NCI-H146 (cell line): Measurements from ENCODE around the gene TINAGL1.

ENCODE experiments used
- DNase-seq: peaks from one replicate; lab custom pipeline; 2025; lab: John Stamatoyannopoulos, UW

TINAGL1 gene

GRCh38 chr1:31607360-31607759, 31.0 kb downstream of the TINAGL1 start:
- no peak for DNase-seq

DNA sequence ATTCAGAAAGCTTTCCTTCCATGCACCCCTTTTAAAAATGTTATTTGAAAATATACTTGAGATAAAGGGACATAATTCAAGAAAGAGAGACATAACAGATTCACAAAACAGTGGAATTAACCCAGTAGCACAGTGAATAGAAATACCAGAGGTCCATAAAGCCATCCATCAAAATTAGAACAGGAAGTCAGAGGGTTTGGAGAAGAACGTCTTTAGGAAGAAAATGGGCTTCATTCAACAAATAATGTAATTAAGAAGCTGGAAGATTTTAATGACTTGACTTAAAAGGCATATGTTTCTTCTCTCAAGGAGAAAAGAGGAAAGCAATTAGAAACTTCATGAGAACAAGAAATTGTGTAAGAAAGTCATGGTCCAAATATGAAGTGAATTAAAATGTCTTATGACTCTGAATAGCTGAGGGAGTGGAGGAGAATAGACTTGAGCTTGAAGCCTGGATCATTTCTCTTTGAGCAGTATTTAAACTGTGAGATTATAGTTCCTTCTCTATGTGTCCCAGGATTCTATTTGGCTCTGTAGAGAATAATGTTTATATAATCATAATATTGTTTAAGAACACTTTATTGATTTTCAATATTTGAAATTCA, 33.3 kb downstream of the TINAGL1 start:
- no peak for DNase-seq

GRCh38 chr1:31614414-31615005, 38.2 kb downstream of the TINAGL1 start:
- no peak for DNase-seq

DNA sequence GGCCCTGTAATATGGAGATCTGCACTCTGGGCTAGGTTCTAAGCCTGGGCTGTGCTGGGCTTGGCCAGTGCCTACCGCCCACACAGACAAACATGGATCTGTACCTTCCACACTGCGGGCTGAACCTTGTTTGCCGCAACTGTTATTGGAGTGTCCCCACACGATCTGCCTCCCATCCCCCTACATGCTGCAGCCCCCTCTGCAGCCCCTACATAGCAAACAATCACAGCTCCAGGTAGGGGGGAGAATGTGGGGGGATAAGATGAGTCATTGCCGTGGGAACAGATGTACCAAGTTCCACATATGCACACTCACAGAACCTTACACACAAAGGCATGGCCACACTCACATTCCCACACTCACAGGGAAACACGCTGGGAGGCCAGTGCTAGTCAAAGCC, 39.1 kb downstream of the TINAGL1 start:
- DNase-seq = no peak

GRCh38 chr1:31615939-31616338, 39.6 kb downstream of the TINAGL1 start:
- DNase-seq = no peak

DNA sequence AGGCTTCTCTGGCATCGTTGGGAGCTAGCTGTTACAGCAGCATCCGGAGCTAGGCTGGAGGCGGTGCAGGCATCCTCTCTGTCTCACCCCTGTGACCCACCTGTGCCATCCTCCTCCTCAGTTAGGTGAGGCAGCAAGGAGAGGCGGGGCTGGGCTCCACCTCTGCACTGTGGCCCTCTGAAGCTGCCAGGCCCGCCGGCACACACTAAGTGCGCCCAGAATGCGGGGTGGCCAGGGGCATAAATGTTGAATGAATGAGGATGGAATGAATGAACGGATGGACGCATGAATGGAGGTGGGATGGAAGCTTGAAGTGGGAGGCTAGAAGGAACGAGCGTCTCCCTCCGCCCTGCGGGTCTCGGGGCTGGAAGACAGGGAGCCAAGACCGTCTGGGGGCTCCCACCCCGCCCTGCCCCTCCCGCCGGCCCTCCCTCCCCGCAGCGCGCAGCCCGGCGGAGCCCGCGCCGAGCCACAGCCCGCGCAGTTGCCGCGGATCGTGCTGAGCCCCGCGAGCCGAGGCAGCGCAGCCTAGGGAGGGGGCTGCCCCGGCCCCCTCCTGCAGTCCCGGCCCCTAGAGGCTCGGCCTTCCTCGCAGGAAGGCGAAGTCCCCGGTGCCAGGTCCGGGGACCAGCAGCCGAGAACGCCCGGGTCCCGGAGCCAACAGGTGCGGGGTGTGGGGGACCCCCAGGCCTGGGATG, 41.1 kb downstream of the TINAGL1 start, which contains the start of gene HCRTR1:
TSS of gene HCRTR1 (plus strand) at position 472 of the 698 bp plus-strand sequence. CDS start 1,504 bp downstream, outside the sequence.
- no peak for DNase-seq

GRCh38 chr1:31617916-31618746, 41.8 kb downstream of the TINAGL1 start:
- peak; percentile 43 for DNase-seq

GRCh38 chr1:31618916-31619846, 42.9 kb downstream of the TINAGL1 start:
- no peak for DNase-seq

- no peak for DNase-seq
Measured at GRCh38 chr1:31620631-31621497, 44.5 kb downstream of the TINAGL1 start.

DNA sequence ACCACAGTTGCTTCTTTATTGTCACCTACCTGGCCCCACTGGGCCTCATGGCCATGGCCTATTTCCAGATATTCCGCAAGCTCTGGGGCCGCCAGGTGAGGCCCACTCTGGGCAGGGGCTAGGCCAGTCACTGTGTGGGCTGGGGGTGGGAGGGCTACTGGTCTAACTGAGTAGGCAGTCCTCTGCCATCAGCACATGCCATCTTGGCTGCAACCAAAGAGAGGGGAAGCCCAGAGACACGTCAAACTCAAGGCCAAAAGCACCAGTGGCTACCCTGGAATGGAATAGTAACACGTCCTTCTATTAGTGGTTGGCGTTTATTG, 45.1 kb downstream of the TINAGL1 start:
- no peak for DNase-seq

- no peak for DNase-seq
Measured at GRCh38 chr1:31621847-31622730, 45.8 kb downstream of the TINAGL1 start.

GRCh38 chr1:31623365-31623764, 47.0 kb downstream of the TINAGL1 start:
- DNase-seq = no peak

GRCh38 chr1:31624309-31624708, 48.0 kb downstream of the TINAGL1 start:
- no peak for DNase-seq

DNA sequence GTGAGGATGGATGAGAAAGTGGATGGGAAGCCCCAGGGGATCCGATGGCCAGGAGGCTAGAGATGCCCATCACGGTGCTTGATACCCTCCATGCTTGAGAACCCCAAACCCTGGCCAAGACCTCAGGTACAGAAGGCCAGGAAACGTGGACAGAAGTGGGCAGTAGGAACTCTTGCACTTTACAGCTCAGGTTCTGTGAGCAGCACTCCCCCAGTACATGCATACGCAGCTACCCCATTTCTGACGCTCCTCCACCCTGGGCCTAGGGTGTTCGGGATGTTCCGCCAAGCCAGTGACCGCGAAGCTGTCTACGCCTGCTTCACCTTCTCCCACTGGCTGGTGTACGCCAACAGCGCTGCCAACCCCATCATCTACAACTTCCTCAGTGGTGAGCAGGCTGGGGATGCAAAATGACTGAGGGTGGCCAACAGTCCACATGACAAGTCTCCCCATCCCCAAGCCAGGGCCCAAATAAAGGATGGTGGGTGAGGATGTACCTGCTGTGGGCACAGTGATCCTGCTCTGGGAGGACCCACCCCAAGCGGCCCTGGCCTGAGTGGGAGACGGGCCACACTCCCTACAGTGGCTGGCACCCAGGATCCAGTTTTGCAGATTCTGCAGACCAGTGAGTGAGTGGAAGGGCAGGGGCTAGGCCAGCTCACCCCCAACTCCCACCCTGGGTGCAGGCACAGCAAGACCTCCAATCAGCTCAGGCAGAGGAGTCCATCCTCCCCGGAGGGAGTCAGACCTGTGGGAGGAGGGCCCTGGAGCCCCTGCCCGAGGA, 48.6 kb downstream of the TINAGL1 start:
- DNase-seq = no peak

DNA sequence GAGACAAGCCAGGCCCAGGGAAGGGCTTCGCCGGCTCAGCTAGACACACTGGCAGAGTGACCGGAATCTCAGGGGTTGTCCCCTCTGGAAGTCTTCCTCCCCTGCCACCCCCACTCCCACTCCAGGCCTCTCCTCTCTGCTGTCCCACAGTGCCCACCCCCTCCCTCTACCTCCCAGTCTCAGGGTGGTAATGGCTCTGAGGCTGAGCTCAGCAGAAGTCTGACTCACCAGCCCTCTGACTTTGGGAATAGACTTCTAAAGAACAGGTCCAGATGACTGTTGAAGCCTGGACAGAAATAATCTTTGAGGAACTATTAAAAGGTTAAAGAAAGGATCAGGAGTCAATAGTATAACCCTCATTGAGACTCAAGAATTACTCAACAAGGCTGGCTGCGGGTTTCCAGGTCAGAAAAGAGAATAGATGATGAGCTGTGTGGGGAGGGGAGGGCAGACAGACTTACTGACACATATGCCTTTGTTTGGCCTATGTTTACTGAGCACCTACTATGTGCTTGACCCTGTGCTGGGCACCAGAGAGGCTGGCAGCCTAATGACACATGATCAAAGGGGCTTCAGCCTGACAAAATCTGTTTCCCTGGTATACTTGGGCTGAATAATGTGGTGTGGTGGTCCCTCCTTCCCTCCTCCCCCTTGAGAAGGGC, 49.4 kb downstream of the TINAGL1 start:
- no peak for DNase-seq

DNA sequence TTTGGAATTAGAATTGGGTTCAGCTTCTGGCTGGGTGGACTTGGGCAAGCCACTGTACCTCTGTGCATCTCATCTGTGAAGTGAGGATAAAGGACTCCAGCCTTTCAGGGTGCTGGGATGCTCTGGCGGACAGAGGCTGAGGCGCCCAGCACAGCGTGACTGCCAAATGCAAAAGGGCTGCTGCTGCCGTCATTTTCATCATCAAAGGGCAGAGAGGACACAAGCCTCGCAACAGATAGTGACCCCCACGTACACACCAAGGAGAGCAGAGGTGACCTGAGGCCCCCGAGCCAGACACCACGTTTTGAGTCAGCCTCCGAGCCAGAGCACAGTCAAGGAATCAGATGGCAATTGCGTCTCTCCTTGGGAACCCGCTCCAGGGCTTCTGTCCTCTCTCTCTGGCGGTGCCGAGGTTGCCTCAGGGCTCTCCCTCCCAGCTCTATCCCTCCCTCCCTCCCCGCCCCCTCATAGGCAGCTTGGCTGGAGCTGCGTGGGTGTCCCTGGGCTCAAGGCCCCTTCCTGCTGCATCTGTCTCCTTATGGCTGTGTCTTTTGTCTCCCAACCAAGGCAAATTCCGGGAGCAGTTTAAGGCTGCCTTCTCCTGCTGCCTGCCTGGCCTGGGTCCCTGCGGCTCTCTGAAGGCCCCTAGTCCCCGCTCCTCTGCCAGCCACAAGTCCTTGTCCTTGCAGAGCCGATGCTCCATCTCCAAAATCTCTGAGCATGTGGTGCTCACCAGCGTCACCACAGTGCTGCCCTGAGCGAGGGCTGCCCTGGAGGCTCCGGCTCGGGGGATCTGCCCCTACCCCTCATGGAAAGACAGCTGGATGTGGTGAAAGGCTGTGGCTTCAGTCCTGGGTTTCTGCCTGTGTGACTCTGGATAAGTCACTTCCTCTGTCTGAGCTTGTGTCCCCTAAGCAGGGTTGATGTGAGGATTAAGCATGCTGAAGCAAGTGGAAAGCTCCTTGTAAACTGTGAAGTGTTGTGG, 50.2 kb downstream of the TINAGL1 start:
- DNase-seq = no peak
